Measurements from ENCODE around the gene DDA1. TPM values are rescaled to one million over a fixed set of nuclear protein-coding genes. Genes with fewer than 3 reads are reported as not detected.

DDA1 gene
- total and polyA plus RNA-seq, 8 donors = 6.1 to 25.4 (median 11.6) TPM

GRCh38 chr19:17328517-17329365, 19.4 kb downstream of the DDA1 start:
- Histone ChIP-seq H3K9me3 (no peaks in the 10 kb centered on the region), H3K4me1 (peaks cover 0 to 8% (median 2%) of the 10 kb centered on the region in 3 donors), H3K36me3 (no peaks in the 10 kb centered on the region), H3K27ac (peak overlapping the region in 1 of 4 donors; percentile 41), H3K4me3 (peak overlapping the region in 3 of 4 donors; percentile 28 to 53 (median 39)), H3K27me3 (no peaks in the 10 kb centered on the region)
- intact Hi-C loops (cut with DNase I) = no loop called here
- peak in 1 of 6 donors; percentile 74 for DNase-seq
- TF ChIP-seq CTCF (IDR thresholded peaks at IDR 0.05) = no peak
- peak in 3 of 4 donors; percentile 19 to 24 (median 19) for ATAC-seq
- no peak for FAIRE-seq
- WGBS, 2 donors = 19% methylated on average over 44 to 94 of the region's 94 CpGs

DNA sequence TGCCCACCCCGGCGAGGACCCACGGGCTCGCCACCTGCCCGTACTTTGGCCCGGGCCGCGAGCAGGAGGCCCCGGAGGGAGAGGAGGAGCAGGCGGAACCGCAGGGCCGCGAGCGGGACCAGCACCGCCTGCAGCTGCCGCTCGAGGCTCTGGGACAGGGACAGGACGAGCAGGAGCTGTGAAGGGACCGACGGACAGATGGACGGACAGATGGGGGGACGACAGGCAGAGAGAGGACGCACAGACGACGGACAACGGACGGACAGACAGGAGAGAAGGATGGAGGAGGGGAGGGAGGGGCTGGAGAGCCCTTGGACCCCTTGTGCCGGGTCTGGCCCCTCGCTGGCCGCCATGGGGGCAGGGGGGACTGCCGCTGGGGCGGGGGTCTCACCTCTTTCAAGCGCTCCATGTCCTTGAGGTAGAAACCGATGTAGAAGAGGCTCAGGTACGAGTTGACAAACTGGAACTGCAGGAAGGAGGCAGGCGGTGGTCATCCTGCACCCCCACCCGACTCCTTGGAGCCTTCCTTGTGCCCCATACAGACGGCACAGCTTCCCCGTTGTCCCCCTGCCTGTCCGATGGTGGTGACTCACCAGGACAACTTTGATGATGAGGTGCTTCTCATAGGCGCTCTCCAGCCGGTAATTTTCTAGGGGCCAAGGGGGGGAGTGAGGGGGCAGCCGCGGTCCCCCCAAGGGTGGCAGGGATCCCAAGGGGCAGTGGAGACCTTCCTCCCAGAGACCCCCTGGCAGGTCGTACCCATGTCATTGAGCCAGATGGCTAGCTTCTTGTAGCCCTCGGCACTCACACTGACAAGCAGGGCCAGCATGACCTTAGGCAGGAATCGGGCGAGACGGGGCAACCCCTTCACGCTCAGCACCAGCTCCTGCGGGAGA, 20.3 kb downstream of the DDA1 start:
- TF ChIP-seq CTCF (IDR thresholded peaks at IDR 0.05) = no peak
- DNase-seq = peak in 1 of 6 donors; percentile 67
- H3K27ac ChIP-seq = no peak overlapping the region
- peak overlapping the region in 2 of 4 donors; percentile 39 to 53 for H3K4me3 ChIP-seq
- intact Hi-C loops (cut with DNase I) = no loop called here
- H3K4me1 ChIP-seq = peaks cover 0 to 11% (median 4%) of the 10 kb centered on the region in 3 donors
- 72 to 75% methylated on average over 49 to 51 of the region's 51 CpGs for WGBS, 2 donors
- ATAC-seq = no peak
- H3K9me3 ChIP-seq = no peaks in the 10 kb centered on the region
- H3K36me3 ChIP-seq = no peaks in the 10 kb centered on the region
- H3K27me3 ChIP-seq = no peaks in the 10 kb centered on the region
- no peak for FAIRE-seq

GRCh38 chr19:17330262-17331044, 21.1 kb downstream of the DDA1 start:
- DNase-seq = peak in 1 of 6 donors; percentile 66
- H3K4me1 ChIP-seq = peaks cover 0 to 11% (median 8%) of the 10 kb centered on the region in 3 donors
- no peak overlapping the region for H3K4me3 ChIP-seq
- no peaks in the 10 kb centered on the region for H3K27me3 ChIP-seq
- no peak for TF ChIP-seq CTCF (IDR thresholded peaks at IDR 0.05)
- H3K27ac ChIP-seq = no peak overlapping the region
- no peak for ATAC-seq
- intact Hi-C loops (cut with DNase I) = no loop called here
- WGBS, 2 donors = 90 to 95% methylated on average over 24 of the region's 24 CpGs
- no peaks in the 10 kb centered on the region for H3K36me3 ChIP-seq
- no peaks in the 10 kb centered on the region for H3K9me3 ChIP-seq
- FAIRE-seq = no peak

GRCh38 chr19:17331045-17331558, 21.7 kb downstream of the DDA1 start:
- ATAC-seq = no peak

More at GRCh38 chr19:17331045-17331558, 21.7 kb downstream of the DDA1 start:
- no peak for DNase-seq
- no peak overlapping the region for H3K4me3 ChIP-seq
- no peak for TF ChIP-seq CTCF (IDR thresholded peaks at IDR 0.05)
- no peaks in the 10 kb centered on the region for H3K9me3 ChIP-seq
- no peak overlapping the region for H3K27ac ChIP-seq
- no peak for FAIRE-seq
- WGBS, 2 donors = 75 to 76% methylated on average over 13 of the region's 13 CpGs
- intact Hi-C loops (cut with DNase I) = no loop called here
- H3K36me3 ChIP-seq = no peaks in the 10 kb centered on the region
- no peaks in the 10 kb centered on the region for H3K27me3 ChIP-seq
- peaks cover 0 to 12% (median 11%) of the 10 kb centered on the region in 3 donors for H3K4me1 ChIP-seq

Data from pancreas (tissue), 10 donors.